ENCODE measurements around the gene ZDHHC6. TPM values are rescaled to one million over a fixed set of nuclear protein-coding genes. Genes with fewer than 3 reads are reported as not detected.
"Not testable (repeated sequence)": the region's sequence is repeated elsewhere in the genome, so short reads cannot be mapped to it uniquely, and the experiment has no call there.

The ZDHHC6 gene
- total RNA-seq, 2 experiments from 2014 or later, result 47.8 to 64.3 TPM

DNA sequence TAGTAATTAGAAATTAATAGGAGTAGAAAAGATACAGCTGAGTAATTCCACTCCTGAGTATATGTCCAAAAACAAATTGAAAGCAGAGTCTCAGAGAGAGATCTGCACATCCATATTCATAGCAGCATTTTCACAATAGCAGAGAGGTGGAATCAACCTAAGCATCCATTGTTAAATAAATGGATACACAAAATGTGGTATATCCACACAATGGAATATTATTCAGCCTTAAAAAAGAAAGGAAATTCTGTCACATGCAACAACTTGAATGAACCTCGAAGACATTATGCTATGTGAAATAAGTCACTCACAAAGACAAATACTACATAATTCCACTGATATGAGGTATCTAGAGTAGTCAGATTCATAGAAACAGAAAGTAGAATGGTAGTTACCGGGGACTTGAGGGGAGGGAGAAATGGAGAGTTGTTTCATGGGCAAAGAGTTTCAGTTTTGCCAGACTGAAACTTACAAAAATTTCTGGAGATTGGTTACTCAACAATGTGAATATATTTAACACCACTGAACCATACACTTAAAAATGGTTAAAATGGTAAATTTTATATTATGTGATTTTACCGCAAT is 18.7 kb upstream of the ZDHHC6 start:
- DNase-seq, result no peak
- CTCF ChIA-PET, result no interaction called here
- Mint-ChIP-seq H3K27ac (no peak overlapping the region), H3K9me3 (peaks cover 2% of the 10 kb centered on the region), H3K36me3 (ENCODE audit: low read depth) (peaks cover 39% of the 10 kb centered on the region), H3K27me3 (no peaks in the 10 kb centered on the region), H3K4me3 (no peak overlapping the region), H3K4me1 (peaks cover 8% of the 10 kb centered on the region)
- POLR2A ChIA-PET, result no interaction called here

- H3K9me3 Mint-ChIP-seq, H3K27ac Mint-ChIP-seq, H3K27me3 Mint-ChIP-seq, POLR2A ChIA-PET, H3K4me1 Mint-ChIP-seq, H3K4me3 Mint-ChIP-seq, DNase-seq: not testable (repeated sequence)
- CTCF ChIA-PET, result interaction anchor here (1.3 to 2.2 kb wide), 2 partner anchors 22 to 52 kb away, joined by 3 to 4 read pairs; no protein-coding TSS in a partner anchor
- peaks cover 39% of the 10 kb centered on the region for H3K36me3 Mint-ChIP-seq (ENCODE audit: low read depth)
Measured at GRCh38 chr10:112464074-112464473, 17.4 kb upstream of the ZDHHC6 start.

GRCh38 chr10:112461029-112461887 is 14.5 kb upstream of the ZDHHC6 start:
- H3K27ac Mint-ChIP-seq, result no peak overlapping the region
- no peak overlapping the region for H3K4me3 Mint-ChIP-seq
- H3K27me3 Mint-ChIP-seq, result no peaks in the 10 kb centered on the region
- DNase-seq, result no peak
- POLR2A ChIA-PET, result no interaction called here
- H3K9me3 Mint-ChIP-seq, result peaks cover 2% of the 10 kb centered on the region
- H3K36me3 Mint-ChIP-seq (ENCODE audit: low read depth), result peaks cover 34% of the 10 kb centered on the region
- CTCF ChIA-PET, result interaction anchor here (1.1 to 1.3 kb wide), 2 partner anchors 11 to 12 kb away, joined by 3 read pairs; no protein-coding TSS in a partner anchor
- H3K4me1 Mint-ChIP-seq, result peaks cover 8% of the 10 kb centered on the region

DNA sequence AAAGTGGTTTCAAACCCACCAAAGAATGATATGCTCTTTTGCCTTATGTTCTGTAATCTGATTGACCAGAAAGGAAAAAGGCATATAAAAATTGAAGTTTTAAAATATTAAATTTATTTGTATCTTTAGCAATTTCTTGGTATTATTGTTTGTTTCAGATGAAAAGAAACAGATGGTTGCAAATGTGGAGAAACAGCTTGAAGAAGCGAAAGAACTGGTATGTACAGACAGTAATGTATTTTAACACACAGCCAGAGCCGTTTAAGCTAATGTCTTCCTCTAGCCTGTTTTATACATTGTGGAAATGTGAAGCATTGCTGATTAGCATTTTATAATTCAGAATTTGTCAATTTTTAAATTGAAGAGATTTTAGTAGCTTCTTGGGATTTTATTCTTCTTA is 13.7 kb upstream of the ZDHHC6 start:
- Mint-ChIP-seq H3K27ac (no peak overlapping the region), H3K27me3 (no peaks in the 10 kb centered on the region), H3K4me1 (peaks cover 9% of the 10 kb centered on the region), H3K36me3 (ENCODE audit: low read depth) (peaks cover 32% of the 10 kb centered on the region), H3K4me3 (no peak overlapping the region), H3K9me3 (peaks cover 2% of the 10 kb centered on the region)
- DNase-seq, result no peak
- ChIA-PET POLR2A (no interaction called here), CTCF (interaction anchor here (1.1 kb wide), 1 partner anchor 12 kb away, joined by 3 read pairs; no protein-coding TSS in a partner anchor)

GRCh38 chr10:112456533-112456932 is 9.8 kb upstream of the ZDHHC6 start:
- Mint-ChIP-seq H3K27ac (no peak overlapping the region), H3K4me1 (peaks cover 7% of the 10 kb centered on the region), H3K27me3 (no peaks in the 10 kb centered on the region), H3K9me3 (no peaks in the 10 kb centered on the region), H3K36me3 (ENCODE audit: low read depth) (peaks cover 5% of the 10 kb centered on the region), H3K4me3 (no peak overlapping the region)
- ChIA-PET CTCF (interaction anchor here (0.9 to 1.8 kb wide), 2 partner anchors 14 to 16 kb away, joined by 3 to 7 read pairs; no protein-coding TSS in a partner anchor), POLR2A (no interaction called here)
- no peak for DNase-seq

GRCh38 chr10:112454910-112455779 is 8.4 kb upstream of the ZDHHC6 start:
- no peaks in the 10 kb centered on the region for H3K27me3 Mint-ChIP-seq
- POLR2A ChIA-PET, result no interaction called here
- H3K36me3 Mint-ChIP-seq (ENCODE audit: low read depth), result peaks cover 2% of the 10 kb centered on the region
- no peaks in the 10 kb centered on the region for H3K9me3 Mint-ChIP-seq
- CTCF ChIA-PET, result interaction anchor here (0.8 to 1.8 kb wide), 2 partner anchors 17 to 21 kb away, joined by 3 to 7 read pairs; no protein-coding TSS in a partner anchor
- DNase-seq, result no peak
- H3K27ac Mint-ChIP-seq, result no peak overlapping the region
- H3K4me3 Mint-ChIP-seq, result no peak overlapping the region
- H3K4me1 Mint-ChIP-seq, result peaks cover 5% of the 10 kb centered on the region

DNA sequence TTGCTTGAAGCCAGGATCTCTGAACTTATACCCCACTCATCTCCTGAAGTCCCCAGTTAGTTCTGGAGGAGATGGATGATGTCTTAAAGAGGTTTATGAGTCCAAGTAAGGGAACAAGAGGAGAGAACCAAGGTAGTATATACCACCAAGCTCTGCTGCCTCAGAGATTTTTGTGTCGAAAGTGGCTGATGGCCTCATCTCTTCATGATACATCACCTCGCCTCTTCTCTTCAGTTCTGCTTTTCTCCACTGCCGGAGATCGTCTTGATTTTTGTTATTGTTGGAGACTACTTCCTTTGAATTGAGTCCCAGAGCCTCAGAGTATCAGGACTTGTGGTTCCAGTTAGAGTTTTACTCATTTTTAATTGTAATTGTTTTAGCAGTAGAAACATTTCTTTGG is 2.2 kb upstream of the ZDHHC6 start:
- no peaks in the 10 kb centered on the region for H3K27me3 Mint-ChIP-seq
- ChIA-PET POLR2A (interaction anchor here (0.7 kb wide), 1 partner anchor 1918 kb away, joined by 6 read pairs; no protein-coding TSS in a partner anchor), CTCF (interaction anchor here (1.1 to 1.4 kb wide), 2 partner anchors 12 to 17 kb away, joined by 3 read pairs; no protein-coding TSS in a partner anchor)
- peaks cover 40% of the 10 kb centered on the region for H3K4me1 Mint-ChIP-seq
- peak overlapping the region; percentile 87 for H3K4me3 Mint-ChIP-seq
- no peak overlapping the region for H3K27ac Mint-ChIP-seq
- H3K9me3 Mint-ChIP-seq, result no peaks in the 10 kb centered on the region
- no peak for DNase-seq
- H3K36me3 Mint-ChIP-seq (ENCODE audit: low read depth), result peaks cover 21% of the 10 kb centered on the region

GRCh38 chr10:112447620-112447928 is 860 bp upstream of the ZDHHC6 start:
- no peaks in the 10 kb centered on the region for H3K27me3 Mint-ChIP-seq
- peak overlapping the region; percentile 87 for H3K4me3 Mint-ChIP-seq
- CTCF ChIA-PET, result interaction anchor here (0.8 to 1.8 kb wide), 4 partner anchors 11 to 19 kb away, joined by 3 to 5 read pairs (median 4); no protein-coding TSS in a partner anchor
- peak overlapping the region; percentile 94 for H3K27ac Mint-ChIP-seq
- H3K36me3 Mint-ChIP-seq (ENCODE audit: low read depth), result peaks cover 23% of the 10 kb centered on the region
- POLR2A ChIA-PET, result interaction anchor here (0.8 kb wide), 1 partner anchor 72 kb away, joined by 3 read pairs; no protein-coding TSS in a partner anchor
- no peak for DNase-seq
- peaks cover 47% of the 10 kb centered on the region for H3K4me1 Mint-ChIP-seq
- no peaks in the 10 kb centered on the region for H3K9me3 Mint-ChIP-seq

- Mint-ChIP-seq H3K36me3 (ENCODE audit: low read depth) (peaks cover 33% of the 10 kb centered on the region), H3K4me1 (peaks cover 56% of the 10 kb centered on the region), H3K27ac (peak overlapping the region; percentile 94), H3K27me3 (no peaks in the 10 kb centered on the region), H3K4me3 (peak overlapping the region; percentile 87), H3K9me3 (no peaks in the 10 kb centered on the region)
- POLR2A ChIA-PET, result no interaction called here
- no peak for DNase-seq
- CTCF ChIA-PET, result interaction anchor here (1.0 to 1.8 kb wide), 3 partner anchors 12 to 20 kb away, joined by 3 to 5 read pairs (median 4); no protein-coding TSS in a partner anchor
Measured at GRCh38 chr10:112446055-112446854, 459 bp downstream of the ZDHHC6 start.

GRCh38 chr10:112442063-112442462 is 4.7 kb downstream of the ZDHHC6 start:
- no peaks in the 10 kb centered on the region for H3K27me3 Mint-ChIP-seq
- no peak overlapping the region for H3K4me3 Mint-ChIP-seq
- peaks cover 40% of the 10 kb centered on the region for H3K4me1 Mint-ChIP-seq
- no peak for DNase-seq
- peaks cover 45% of the 10 kb centered on the region for H3K36me3 Mint-ChIP-seq (ENCODE audit: low read depth)
- peak overlapping the region; percentile 62 for H3K27ac Mint-ChIP-seq
- H3K9me3 Mint-ChIP-seq, result no peaks in the 10 kb centered on the region
- POLR2A ChIA-PET, result no interaction called here
- CTCF ChIA-PET, result interaction anchor here (1.5 kb wide), 1 partner anchor 22 kb away, joined by 4 read pairs; no protein-coding TSS in a partner anchor

DNA sequence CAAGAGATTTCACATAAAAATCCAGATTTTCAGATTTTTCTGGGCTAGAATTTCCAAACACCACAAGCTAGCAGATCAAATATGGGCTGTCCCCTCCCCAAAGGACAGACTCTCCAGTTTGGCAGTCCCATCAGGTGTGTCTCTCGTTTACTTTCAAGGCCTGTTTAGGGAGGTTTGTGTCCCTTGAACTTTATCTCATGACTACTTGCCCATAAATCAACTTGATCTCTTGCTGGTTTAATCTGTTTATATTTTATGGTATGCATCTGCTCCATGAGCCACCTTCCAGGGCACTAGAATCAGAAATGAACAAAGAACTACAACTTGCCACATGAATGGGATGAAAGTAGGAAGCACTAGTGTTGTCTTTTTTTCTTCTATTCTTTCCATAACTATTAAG is 5.2 kb downstream of the ZDHHC6 start:
- POLR2A ChIA-PET, result no interaction called here
- CTCF ChIA-PET, result no interaction called here
- Mint-ChIP-seq H3K27me3 (no peaks in the 10 kb centered on the region), H3K27ac (no peak overlapping the region), H3K4me1 (peaks cover 40% of the 10 kb centered on the region), H3K9me3 (no peaks in the 10 kb centered on the region), H3K4me3 (no peak overlapping the region), H3K36me3 (ENCODE audit: low read depth) (peaks cover 45% of the 10 kb centered on the region)
- no peak for DNase-seq

- peaks cover 14% of the 10 kb centered on the region for H3K4me1 Mint-ChIP-seq
- DNase-seq, result no peak
- POLR2A ChIA-PET, result interaction anchor here (0.6 kb wide), 1 partner anchor 107 kb away, joined by 3 read pairs; no protein-coding TSS in a partner anchor
- H3K4me3 Mint-ChIP-seq, result no peak overlapping the region
- H3K27me3 Mint-ChIP-seq, result no peaks in the 10 kb centered on the region
- no peaks in the 10 kb centered on the region for H3K9me3 Mint-ChIP-seq
- no peak overlapping the region for H3K27ac Mint-ChIP-seq
- CTCF ChIA-PET, result no interaction called here
- H3K36me3 Mint-ChIP-seq (ENCODE audit: low read depth), result peaks cover 38% of the 10 kb centered on the region
Measured at GRCh38 chr10:112438356-112438755, 8.4 kb downstream of the ZDHHC6 start.

All from activated CD4-positive, alpha-beta T cell treated with anti-CD3 and anti-CD28 coated beads, Interleukin-2, amount 10 ng/mL, durations not matched to agents 7 days and 5 days (primary cell).